H1 (cell line): ENCODE data around the gene ELAPOR1. TPM values are rescaled to one million over a fixed set of nuclear protein-coding genes. Genes with fewer than 3 reads are reported as not detected.

Experiments used
- JUND ChIP-seq: IDR thresholded peaks from 2 replicates; pipeline ENCODE4 v1.6.1; 2011; ENCODE audit warnings: mild to moderate bottlenecking, improper control_type of control experiment, low read length
- POU5F1 ChIP-seq: IDR thresholded peaks from 2 replicates; pipeline ENCODE4 v1.6.1; 2011; ENCODE audit warnings: low read depth, mild to moderate bottlenecking, low read length, moderate library complexity
- RAD21 ChIP-seq, 2 experiments: IDR thresholded peaks in 1 of 2; conservative IDR thresholded peaks in 1 of 2; 2 replicates each; pipeline ENCODE4 v1.6.1; 2011; ENCODE audit warnings: low read depth in 2 of 2, low read length in 2 of 2, improper control_type of control experiment in 1 of 2, inconsistent platforms in 1 of 2, mild to moderate bottlenecking in 1 of 2, moderate library complexity in 1 of 2
- SP4 ChIP-seq: IDR thresholded peaks from 2 replicates; pipeline ENCODE4 v1.6.1; 2012; ENCODE audit warnings: low read length, inconsistent platforms
- TEAD4 ChIP-seq: IDR thresholded peaks from 2 replicates; pipeline ENCODE4 v1.6.1; 2012; ENCODE audit warnings: low read depth, low read length, inconsistent platforms, mixed read lengths
- ZNF274 ChIP-seq: IDR thresholded peaks from 2 replicates; pipeline ENCODE4 v1.7.0; 2012; ENCODE audit warnings: low read length, borderline replicate concordance; ENCODE audit errors: extremely low read depth
- polyA plus RNA-seq, 7 experiments: library from polyadenylated mRNA; depleted of rRNA in 3 of 7; stranded (reverse) in 5 of 7; unstranded in 2 of 7; fragments of >200 nt in 5 of 7; fragments of 200-250 nt in 2 of 7; gene quantifications; 1 replicate in 5 of 7; 2 replicates in 1 of 7; 4 replicates in 1 of 7; pipeline versions ENCODE4 v1.2.1 to v1.2.3, GENCODE V29; 2011 to 2013; ENCODE audit warnings: missing spikeins in 2 of 7, mixed read lengths in 2 of 7
- total RNA-seq: library from RNA; stranded (reverse); fragmentation: NEBNext Ultra II Directional; extraction: Animal tissue kit (Norgen Biotek cat#: 25700); gene quantifications from 2 replicates; pipeline ENCODE4 v1.2.1, GENCODE V29; 2021

The ELAPOR1 gene
- total and polyA plus RNA-seq, 2 of the 8 experiments (the other 6 are each of a cell fraction or from before 2014, with no cell fraction given): 1.2 to 2.5 TPM

GRCh38 chr1:109067883-109068282 lies 46.0 kb upstream of the ELAPOR1 start (continued):
- no peak for TF ChIP-seq ZNF274
- no peak for TF ChIP-seq TEAD4
- no peak for TF ChIP-seq RAD21 (IDR thresholded peaks at IDR 0.05 in 1 of 2, conservative IDR thresholded peaks at IDR 0.05 in 1 of 2; ENCODE audit: low read depth in 2 of 2, low read length in 2 of 2)
- no peak for TF ChIP-seq JUND
- TF ChIP-seq SP4: no peak
- TF ChIP-seq POU5F1: no peak
